HepG2 (cell line): Measurements from ENCODE around the gene GLDC. TPM values are rescaled to one million over a fixed set of nuclear protein-coding genes. Genes with fewer than 3 reads are reported as not detected.

Experiments
- ATAC-seq: fragments of 200-7000 bp; cut with Tn5 transposase; 3 replicates; pipeline ENCODE4 v1.9.1; 2020; ENCODE audit warnings: mild to moderate bottlenecking, moderate library complexity
- BruUV-seq: library from RNA; stranded (reverse); fragments of 400-500 nt; replicated peaks from 2 replicates; lab custom pipeline; 2021; lab: Mats Ljungman, UMichigan
- CTCF ChIA-PET: fragments of 300-600 bp; formaldehyde crosslinking; extraction: SDS; loops from one replicate; lab custom pipeline; 2021; ENCODE audit warnings: low total read pairs, inconsistent platforms, low intra/inter-chr PET ratio; lab: Yijun Ruan, JAX
- POLR2A ChIA-PET: fragments of 350-600 bp; sonication (Branson Sonifier 250); formaldehyde crosslinking; loops from one replicate; lab custom pipeline; 2020; ENCODE audit warnings: antibody characterized with exemption, inconsistent platforms; lab: Yijun Ruan, JAX
- DNase-seq: peaks from one replicate; pipeline ENCODE4 v3.0.0-alpha.2; 2015; ENCODE audit warnings: low spot score
- FAIRE-seq: peaks from 3 replicates; lab custom pipeline; 2011; peaks lifted over from hg19 to GRCh38; lab: Jason Lieb, UNC
- H2AFZ ChIP-seq: one replicate; pipeline ENCODE4 v1.6.1; 2011; ENCODE audit warnings: low read length, inconsistent platforms
- H3K27ac ChIP-seq: fragments of 300-600 bp; 3 replicates; pipeline ENCODE4 v1.8.0; 2011; ENCODE audit warnings: mixed run types, mild to moderate bottlenecking, mixed read lengths, low read length, inconsistent platforms; ENCODE audit not compliant: insufficient read depth; ENCODE audit errors: extremely low read length
- H3K27me3 ChIP-seq, 2 experiments: fragments of 200-600 bp in 1 of 2; 2 replicates in 1 of 2; 3 replicates in 1 of 2; pipeline versions ENCODE4 v1.6.0 to v1.8.0; 2011; ENCODE audit warnings: low read length in 2 of 2, mild to moderate bottlenecking in 2 of 2, moderate library complexity in 2 of 2, inconsistent platforms in 1 of 2; ENCODE audit not compliant: insufficient read depth in 2 of 2, control insufficient read depth in 1 of 2
- H3K36me3 ChIP-seq, 2 experiments: fragments of 200-600 bp in 1 of 2; replicated peaks in 1 of 2; 2 replicates in 1 of 2; 3 replicates in 1 of 2; pipeline versions ENCODE4 v1.5.1 to v1.8.0; 2011; ENCODE audit warnings: low read length in 2 of 2, inconsistent platforms in 1 of 2; ENCODE audit not compliant: insufficient read depth in 2 of 2, control insufficient read depth in 1 of 2
- H3K4me1 ChIP-seq: 2 replicates; pipeline ENCODE4 v1.5.1; 2012; ENCODE audit warnings: low read length, inconsistent platforms; ENCODE audit not compliant: insufficient read depth
- H3K4me2 ChIP-seq: 2 replicates; pipeline ENCODE4 v1.6.0; 2011; ENCODE audit warnings: low read depth, low read length, inconsistent platforms
- H3K4me3 ChIP-seq, 3 experiments: fragments of 200-600 bp in 1 of 3; sonication (generic), shearing (Covaris generic) in 1 of 3; replicated peaks in 1 of 3; 2 replicates each; pipeline ENCODE4 v1.5.1; 2011 to 2016; ENCODE audit warnings: low read length in 3 of 3, inconsistent platforms in 2 of 3, low read depth in 2 of 3, mild to moderate bottlenecking in 2 of 3, control low read depth in 1 of 3, mixed read lengths in 1 of 3; ENCODE audit not compliant: insufficient read depth in 1 of 3
- H3K79me2 ChIP-seq: one replicate; pipeline ENCODE4 v1.6.1; 2011; ENCODE audit warnings: low read length, inconsistent platforms; ENCODE audit not compliant: insufficient read depth
- H3K9ac ChIP-seq: 2 replicates; pipeline ENCODE4 v1.6.0; 2011; ENCODE audit warnings: mild to moderate bottlenecking, low read depth, low read length, inconsistent platforms; ENCODE audit not compliant: insufficient read depth
- H3K9me3 ChIP-seq: 2 replicates; pipeline ENCODE4 v1.5.1; 2012; ENCODE audit warnings: mild to moderate bottlenecking, low read length
- H4K20me1 ChIP-seq: 2 replicates; pipeline ENCODE4 v1.6.0; 2011; ENCODE audit warnings: inconsistent platforms, mild to moderate bottlenecking, low read length, moderate library complexity; ENCODE audit not compliant: insufficient read depth
- CREBL2 ChIP-seq: sonication (generic); formaldehyde crosslinking; IDR thresholded peaks from 2 replicates; pipeline ENCODE4 v1.8.1; 2023; ENCODE audit warnings: missing genetic modification reagents, mild to moderate bottlenecking, borderline replicate concordance
- DBP ChIP-seq: sonication (generic); formaldehyde crosslinking; IDR thresholded peaks from 2 replicates; pipeline ENCODE4 v1.4.0; 2020; ENCODE audit warnings: missing genetic modification reagents; ENCODE audit errors: not compliant biosample characterization
- ELK4 ChIP-seq: sonication (generic); formaldehyde crosslinking; IDR thresholded peaks from 2 replicates; pipeline ENCODE4 v1.9.0; 2021; ENCODE audit warnings: missing genetic modification reagents, borderline replicate concordance
- HMG20B ChIP-seq: conservative IDR thresholded peaks from 2 replicates; pipeline ENCODE4 v1.6.1; 2016; ENCODE audit warnings: missing genetic modification reagents, missing compliant biosample characterization
- KDM2A ChIP-seq: sonication (generic); formaldehyde crosslinking; IDR thresholded peaks from 2 replicates; pipeline ENCODE4 v1.4.0; 2020; ENCODE audit warnings: low read depth, missing genetic modification reagents, borderline replicate concordance
- MEIS1 ChIP-seq: sonication (generic); formaldehyde crosslinking; IDR thresholded peaks from 2 replicates; pipeline ENCODE4 v1.9.0; 2021; ENCODE audit warnings: mild to moderate bottlenecking, missing genetic modification reagents, moderate library complexity, borderline replicate concordance
- NR2F2 ChIP-seq: IDR thresholded peaks from 2 replicates; pipeline ENCODE4 v1.6.1; 2012; ENCODE audit warnings: low read depth, inconsistent platforms, borderline replicate concordance
- RBM22 ChIP-seq: fragments of 200-400 bp; formaldehyde crosslinking; optimal IDR thresholded peaks from 2 replicates; pipeline ENCODE3; 2017; ENCODE audit warnings: mild to moderate bottlenecking, low read length, moderate library complexity
- ZNF235 ChIP-seq: sonication (generic); formaldehyde crosslinking; IDR thresholded peaks from 2 replicates; pipeline ENCODE4 v1.8.1; 2023; ENCODE audit warnings: mild to moderate bottlenecking, missing genetic modification reagents, borderline replicate concordance
- ZNF431 ChIP-seq: sonication (generic); formaldehyde crosslinking; IDR thresholded peaks from 2 replicates; pipeline ENCODE4 v1.9.0; 2022; ENCODE audit warnings: missing genetic modification reagents, low read depth, mild to moderate bottlenecking, borderline replicate concordance
- ZNF691 ChIP-seq: sonication (generic); formaldehyde crosslinking; IDR thresholded peaks from 2 replicates; pipeline ENCODE4 v1.4.0; 2020; ENCODE audit warnings: missing genetic modification reagents, low read depth, mild to moderate bottlenecking, borderline replicate concordance
- ZNF746 ChIP-seq: sonication (generic); formaldehyde crosslinking; IDR thresholded peaks from 2 replicates; pipeline ENCODE4 v1.8.0; 2022; ENCODE audit warnings: mild to moderate bottlenecking, missing genetic modification reagents
- ZNF780A ChIP-seq: sonication (generic); formaldehyde crosslinking; IDR thresholded peaks from 2 replicates; pipeline ENCODE4 v1.8.0; 2022; ENCODE audit warnings: mild to moderate bottlenecking, missing genetic modification reagents, moderate library complexity
- ZSCAN31 ChIP-seq: sonication (generic); formaldehyde crosslinking; IDR thresholded peaks from 2 replicates; pipeline ENCODE4 v1.5.0; 2020; ENCODE audit warnings: low read depth, mild to moderate bottlenecking, missing genetic modification reagents
- WGBS: methylation state at CpG from one replicate; pipeline ENCODE4 v1.1.6; 2017; ENCODE audit warnings: low lambda C conversion rate; 5-methylcytosine and 5-hydroxymethylcytosine counted together
- in situ Hi-C: cut with HindIII; loops from 2 replicates; pipeline ENCODE4 v1.10.0; 2017; ENCODE audit warnings: low pct_unique_long_range_greater_than_20kb; ENCODE audit not compliant: extremely low pct_ligation_motif_present
- intact Hi-C: fragments of 100-400 bp; cut with micrococcal nuclease; formaldehyde crosslinking; loops from one replicate; pipeline ENCODE4 v1.10.0; 2022; ENCODE audit not compliant: unreplicated experiment
- polyA plus RNA-seq, 8 experiments: library from polyadenylated mRNA; depleted of rRNA in 3 of 8; stranded (reverse) in 7 of 8; unstranded in 1 of 8; fragments of >200 nt; fragmentation: Illumina TruSeq in 4 of 8; extraction: Trizol in 4 of 8; gene quantifications; 2 replicates each; pipeline versions ENCODE4 v1.2.1 to v1.2.3, GENCODE V29; 2011 to 2016; ENCODE audit warnings: low read depth in 4 of 8, missing spikeins in 1 of 8, mixed read lengths in 1 of 8; ENCODE audit not compliant: insufficient read depth in 1 of 8
- total RNA-seq, 5 experiments: library from RNA; depleted of rRNA; stranded (reverse); fragments of >200 nt; fragmentation: Illumina TruSeq; extraction: Trizol; gene quantifications; 2 replicates each; pipeline ENCODE4 v1.2.3, GENCODE V29; 2016; ENCODE audit warnings: low read depth in 1 of 5

GLDC gene
- total and polyA plus RNA-seq, 2 of the 13 experiments (the other 11 are each of a cell fraction or from before 2014, with no cell fraction given) = 59.3 to 115 TPM

- Histone ChIP-seq H2AFZ (no peak overlapping the region), H3K4me2 (no peak overlapping the region), H3K9me3 (no peaks in the 10 kb centered on the region), H3K4me1 (no peaks in the 10 kb centered on the region), H3K27me3 (no peaks in the 10 kb centered on the region), H3K36me3 (peaks cover 19 to 65% of the 10 kb centered on the region in 2 experiments), H3K9ac (no peak overlapping the region), H3K27ac (no peak overlapping the region), H4K20me1 (no peaks in the 10 kb centered on the region), H3K4me3 (no peak overlapping the region), H3K79me2 (no peaks in the 10 kb centered on the region)
- 100% methylated on average over 1 of the region's 1 CpG for WGBS
- in situ Hi-C loops (no loop called here), intact Hi-C loops (loop anchor here (10.0 kb wide), 1 partner anchor 144 kb away; no protein-coding TSS in a partner anchor)
- no TSS peak for BruUV-seq
- ChIA-PET POLR2A (no interaction called here), CTCF (no interaction called here)
- DNase-seq (no peak), FAIRE-seq (no peak), ATAC-seq (no peak)
- TF ChIP-seq ZSCAN31 = no peak
- TF ChIP-seq ZNF780A (CRISPR knock-in tag) = no peak
- TF ChIP-seq NR2F2 = no peak
- TF ChIP-seq ZNF691 = no peak
- TF ChIP-seq MEIS1 (CRISPR knock-in tag) = no peak
- no peak for TF ChIP-seq ZNF431 (CRISPR knock-in tag)
- TF ChIP-seq CREBL2 (CRISPR knock-in tag) = no peak
- TF ChIP-seq ELK4 (CRISPR knock-in tag) = no peak
- no peak for TF ChIP-seq RBM22
- TF ChIP-seq DBP = no peak
- TF ChIP-seq ZNF746 (CRISPR knock-in tag) = no peak
- no peak for TF ChIP-seq ZNF235 (CRISPR knock-in tag)
- no peak for TF ChIP-seq HMG20B
- no peak for TF ChIP-seq KDM2A (CRISPR knock-in tag)
Observed at GRCh38 chr9:6498982-6499381, 146.5 kb downstream of the GLDC start.
